Measurements from ENCODE around the gene OR2V2.

The OR2V2 gene

DNA sequence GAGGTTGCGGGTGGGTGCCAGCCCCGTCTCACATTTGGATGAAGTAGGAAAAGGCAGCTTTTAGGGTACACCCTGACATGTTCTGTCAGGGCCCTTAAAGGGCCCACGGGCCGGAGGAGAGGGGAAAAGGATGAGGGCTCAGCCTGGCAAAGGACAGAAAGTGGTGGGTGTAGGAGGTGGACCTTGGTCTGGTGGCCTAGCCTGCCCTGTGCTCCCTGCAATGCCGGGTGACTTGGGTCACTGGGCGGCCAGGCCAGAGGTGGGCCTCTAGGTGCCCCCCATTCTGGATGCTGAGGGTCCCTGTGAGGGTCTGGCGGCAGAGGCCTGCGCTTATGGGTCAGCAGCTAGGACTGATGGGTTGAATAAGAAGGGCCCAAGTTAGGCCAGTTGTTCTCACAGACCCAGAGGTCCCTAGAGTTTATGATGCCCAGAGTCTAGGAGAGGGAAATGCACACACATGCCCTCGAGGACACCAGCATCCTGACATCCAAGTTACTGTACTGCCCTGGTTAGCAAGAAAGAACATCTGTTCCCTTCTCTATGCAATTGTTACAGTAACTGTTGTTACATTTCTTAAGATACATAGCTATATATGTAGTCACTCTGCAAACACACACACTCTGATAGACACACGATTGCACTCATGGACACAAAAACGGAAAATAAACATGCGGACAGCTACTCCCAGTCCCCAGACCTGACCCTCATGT, 45.1 kb downstream of the OR2V2 start:
- POLR2A ChIA-PET, result interaction anchor here (1.0 to 1.8 kb wide), 3 partner anchors 14 to 30 kb away, joined by 3 to 7 read pairs (median 4); partner anchors contain the start of gene TRIM41
- TF ChIP-seq, protein P1, sequence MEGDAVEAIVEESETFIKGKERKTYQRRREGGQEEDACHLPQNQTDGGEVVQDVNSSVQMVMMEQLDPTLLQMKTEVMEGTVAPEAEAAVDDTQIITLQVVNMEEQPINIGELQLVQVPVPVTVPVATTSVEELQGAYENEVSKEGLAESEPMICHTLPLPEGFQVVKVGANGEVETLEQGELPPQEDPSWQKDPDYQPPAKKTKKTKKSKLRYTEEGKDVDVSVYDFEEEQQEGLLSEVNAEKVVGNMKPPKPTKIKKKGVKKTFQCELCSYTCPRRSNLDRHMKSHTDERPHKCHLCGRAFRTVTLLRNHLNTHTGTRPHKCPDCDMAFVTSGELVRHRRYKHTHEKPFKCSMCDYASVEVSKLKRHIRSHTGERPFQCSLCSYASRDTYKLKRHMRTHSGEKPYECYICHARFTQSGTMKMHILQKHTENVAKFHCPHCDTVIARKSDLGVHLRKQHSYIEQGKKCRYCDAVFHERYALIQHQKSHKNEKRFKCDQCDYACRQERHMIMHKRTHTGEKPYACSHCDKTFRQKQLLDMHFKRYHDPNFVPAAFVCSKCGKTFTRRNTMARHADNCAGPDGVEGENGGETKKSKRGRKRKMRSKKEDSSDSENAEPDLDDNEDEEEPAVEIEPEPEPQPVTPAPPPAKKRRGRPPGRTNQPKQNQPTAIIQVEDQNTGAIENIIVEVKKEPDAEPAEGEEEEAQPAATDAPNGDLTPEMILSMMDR (IDR thresholded peaks at IDR 0.05; ENCODE audit: control extremely low read depth, extremely low read depth, low read depth, missing control alignments), result no peak
- no peak for DNase-seq (ENCODE audit: extremely low spot score)
- CTCF ChIA-PET, result interaction anchor here (0.7 to 9.1 kb wide), 6 partner anchors 12 to 408 kb away, joined by 3 to 109 read pairs (median 4); partner anchors contain the start of genes TRIM41 and TRIM7

- no peak for DNase-seq (ENCODE audit: extremely low spot score)
- ChIA-PET POLR2A (interaction anchor here (0.7 kb wide), 1 partner anchor 9 kb away, joined by 3 read pairs; no protein-coding TSS in a partner anchor), CTCF (interaction anchor here (0.7 to 9.1 kb wide), 3 partner anchors 11 to 21 kb away, joined by 3 to 109 read pairs (median 3); partner anchors contain the start of gene TRIM7)
- TF ChIP-seq, protein P1 (IDR thresholded peaks at IDR 0.05; ENCODE audit: control extremely low read depth, extremely low read depth, low read depth, missing control alignments), result no peak
These were observed 46.3 kb downstream of the OR2V2 start for GRCh38 chr5:181193656-181194055.

- TF ChIP-seq, protein P1 (IDR thresholded peaks at IDR 0.05; ENCODE audit: control extremely low read depth, extremely low read depth, low read depth, missing control alignments), result no peak
- DNase-seq (ENCODE audit: extremely low spot score), result no peak
- ChIA-PET CTCF (interaction anchor here (9.1 kb wide), 1 partner anchor 10 kb away, joined by 109 read pairs; the partner anchor contains the start of gene TRIM7), POLR2A (no interaction called here)
These were observed 47.3 kb downstream of the OR2V2 start for GRCh38 chr5:181194489-181195248.

- POLR2A ChIA-PET, result no interaction called here
- no peak for DNase-seq (ENCODE audit: extremely low spot score)
- TF ChIP-seq, protein P1 (IDR thresholded peaks at IDR 0.05; ENCODE audit: control extremely low read depth, extremely low read depth, low read depth, missing control alignments), result no peak
- CTCF ChIA-PET, result interaction anchor here (9.1 kb wide), 1 partner anchor 10 kb away, joined by 109 read pairs; the partner anchor contains the start of gene TRIM7
These were observed 47.9 kb downstream of the OR2V2 start for GRCh38 chr5:181195249-181195761.

DNA sequence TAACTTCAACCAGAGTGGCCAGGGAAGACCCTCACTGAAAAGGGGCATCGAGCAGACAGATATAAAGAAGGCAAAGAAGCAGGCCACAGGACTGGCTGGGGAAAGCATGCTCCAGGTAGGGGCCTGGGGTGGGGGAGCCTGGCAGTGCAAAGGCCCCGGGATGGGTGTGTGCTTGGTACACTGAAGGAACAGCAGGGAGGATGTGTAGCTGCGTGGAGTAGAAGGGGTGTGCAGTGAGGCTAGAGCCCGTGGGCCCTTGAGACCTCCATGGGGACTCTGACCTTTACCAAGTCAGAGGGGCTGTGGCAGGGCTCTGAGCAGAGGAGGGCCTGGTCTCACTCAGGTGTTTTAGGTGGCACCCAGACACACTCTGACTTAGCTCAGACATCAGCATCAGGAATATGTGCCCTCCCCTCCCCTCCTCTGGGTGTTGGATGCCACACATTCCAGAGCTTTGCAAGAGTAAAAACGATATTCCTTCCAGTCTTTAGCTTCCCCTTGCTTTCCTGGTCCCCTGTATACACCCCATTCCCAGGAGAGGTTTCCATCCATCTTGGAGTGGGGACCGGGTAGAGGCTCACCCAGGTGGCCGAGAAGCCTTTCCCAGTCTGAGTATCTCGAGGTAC, 50.1 kb downstream of the OR2V2 start:
- no peak for DNase-seq (ENCODE audit: extremely low spot score)
- TF ChIP-seq, protein P1 (IDR thresholded peaks at IDR 0.05; ENCODE audit: control extremely low read depth, extremely low read depth, low read depth, missing control alignments), result no peak
- ChIA-PET POLR2A (interaction anchor here (1.4 kb wide), 1 partner anchor 10 kb away, joined by 7 read pairs; no protein-coding TSS in a partner anchor), CTCF (interaction anchor here (1.5 to 2.1 kb wide), 4 partner anchors 10 to 15 kb away, joined by 4 to 13 read pairs (median 7); no protein-coding TSS in a partner anchor)

Data from GM10248 (cell line).